GM18508 (cell line): ENCODE results near the gene PAMR1.

Experiments
- ATAC-seq: cut with Tn5 transposase; IDR thresholded peaks from one replicate; pipeline ENCODE4 v1.9.1; 2021; ENCODE audit warnings: moderate number of reproducible peaks; ENCODE audit not compliant: insufficient read depth, unreplicated experiment

PAMR1 gene

DNA sequence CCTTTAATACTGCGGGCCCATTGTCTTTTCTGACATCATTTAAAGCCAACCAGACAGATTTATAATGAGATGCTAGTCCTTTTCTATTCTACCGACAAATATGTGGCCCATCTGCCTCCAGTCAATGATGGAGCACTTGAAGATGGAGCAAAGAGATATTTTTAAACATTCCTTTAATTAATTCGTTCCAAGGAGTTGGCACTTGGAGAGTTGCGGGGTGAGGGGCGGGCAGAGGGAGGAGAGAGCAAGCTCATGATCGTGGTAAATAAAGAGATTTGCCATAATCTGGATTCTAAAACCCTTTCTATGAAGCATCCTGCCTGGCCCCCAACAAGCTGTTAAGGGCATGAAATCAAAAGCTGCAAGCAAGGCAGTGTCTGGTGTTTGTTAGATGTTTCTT lies 111.1 kb downstream of the PAMR1 start:
- ATAC-seq, result no peak

DNA sequence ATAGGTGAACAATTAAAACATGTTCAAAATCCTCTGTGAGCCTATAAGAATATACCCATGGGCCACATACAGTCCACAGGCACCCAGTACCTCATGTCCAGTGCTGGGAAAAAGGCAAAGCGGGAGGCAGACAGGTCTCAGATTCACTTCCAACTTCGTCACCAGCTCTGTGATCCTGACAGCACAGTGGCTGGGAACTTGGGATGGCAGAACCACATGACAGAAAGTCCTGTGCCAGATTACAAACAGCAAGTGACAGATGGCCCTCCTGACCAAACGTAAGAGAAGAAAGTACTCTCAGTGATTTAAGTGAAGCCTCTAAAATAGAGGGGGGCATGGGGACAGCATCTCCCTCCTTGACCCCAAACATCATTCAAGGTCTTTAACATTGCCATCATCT lies 111.8 kb downstream of the PAMR1 start:
- no peak for ATAC-seq

DNA sequence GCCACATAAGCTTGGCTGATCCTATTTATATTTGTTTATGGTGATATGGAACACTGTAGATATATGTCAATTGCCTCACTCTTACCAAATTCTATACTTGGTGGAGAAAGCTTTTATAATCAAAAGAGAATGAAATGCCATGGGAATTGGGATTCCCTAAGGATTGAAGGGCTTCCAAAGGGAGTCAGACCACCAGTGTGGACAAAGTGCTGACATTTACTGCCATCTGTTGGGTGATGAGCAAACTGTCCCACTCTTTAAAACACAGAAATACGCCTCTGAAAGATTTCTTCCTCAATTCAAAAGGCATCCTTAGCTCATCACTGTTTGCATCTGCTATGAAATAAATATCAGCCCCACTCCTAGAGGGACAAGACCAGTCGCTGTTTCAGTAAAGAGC lies 113.1 kb downstream of the PAMR1 start:
- ATAC-seq, result no peak

DNA sequence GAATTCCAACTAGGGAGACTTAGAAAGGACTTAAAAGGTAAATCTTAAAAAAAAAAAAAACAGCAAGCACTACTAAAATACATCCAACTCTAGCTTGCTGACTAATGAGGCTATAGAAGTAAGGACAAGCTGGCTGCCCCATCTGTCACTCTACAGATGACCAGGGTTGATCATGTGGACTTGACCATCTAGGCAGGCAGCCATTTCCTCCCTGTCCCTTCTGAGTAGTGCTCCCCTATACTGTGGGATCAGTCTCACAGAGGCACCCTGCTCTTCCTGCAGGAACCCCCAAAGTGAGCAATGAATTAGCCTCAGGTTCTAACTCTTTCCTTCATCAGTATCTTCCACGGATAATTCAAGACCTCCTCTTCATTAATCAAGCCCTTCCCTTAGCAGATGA lies 118.4 kb downstream of the PAMR1 start:
- no peak for ATAC-seq

DNA sequence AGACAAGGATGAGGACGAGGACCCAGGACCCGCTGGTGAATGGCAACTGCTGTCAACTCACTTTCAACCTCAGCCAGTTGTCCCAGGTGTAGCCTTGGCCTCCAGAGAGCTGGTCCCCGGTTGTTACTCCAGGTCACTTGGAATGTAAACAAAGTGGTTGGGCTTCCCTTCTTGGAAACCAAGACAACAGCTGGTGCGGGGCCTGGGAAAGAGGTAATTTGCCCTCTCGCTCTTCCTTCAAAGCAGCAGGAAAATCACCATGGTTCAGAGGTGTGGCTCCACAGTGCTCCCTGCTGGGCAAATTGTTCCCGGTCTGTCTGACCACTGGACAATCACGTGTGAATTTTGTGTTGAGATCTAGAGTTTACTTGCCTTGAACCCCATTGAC lies 121.0 kb downstream of the PAMR1 start:
- no peak for ATAC-seq

DNA sequence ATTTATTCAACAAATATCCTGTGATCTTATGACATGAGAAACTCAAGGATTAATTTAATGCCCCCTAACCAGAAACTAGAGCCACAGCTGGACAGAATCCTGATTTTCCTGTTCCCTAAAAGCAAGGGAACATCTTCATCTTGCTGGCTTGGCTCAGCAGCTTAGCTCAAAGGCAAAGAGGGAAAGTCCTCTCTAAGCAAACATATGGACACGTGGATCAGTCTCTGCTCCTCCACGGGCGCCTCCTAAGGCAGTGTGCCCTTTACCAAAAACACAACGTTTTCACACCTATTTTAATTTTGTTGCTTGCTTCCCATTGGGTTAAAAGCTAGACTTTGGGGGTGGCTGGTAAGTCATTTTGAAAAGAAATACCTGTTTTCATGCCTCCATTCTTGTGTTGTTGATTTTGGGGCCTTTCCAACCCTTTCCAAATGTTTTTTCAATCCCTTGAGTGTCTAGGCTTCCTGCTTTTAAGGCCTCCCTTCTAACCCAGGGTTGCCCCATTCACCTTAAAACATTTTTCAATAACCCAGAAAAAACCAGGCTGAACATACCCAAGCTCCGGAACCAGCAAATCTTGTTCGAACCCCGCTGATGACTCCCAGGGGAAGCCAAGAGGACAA lies 121.5 kb downstream of the PAMR1 start:
- no peak for ATAC-seq

DNA sequence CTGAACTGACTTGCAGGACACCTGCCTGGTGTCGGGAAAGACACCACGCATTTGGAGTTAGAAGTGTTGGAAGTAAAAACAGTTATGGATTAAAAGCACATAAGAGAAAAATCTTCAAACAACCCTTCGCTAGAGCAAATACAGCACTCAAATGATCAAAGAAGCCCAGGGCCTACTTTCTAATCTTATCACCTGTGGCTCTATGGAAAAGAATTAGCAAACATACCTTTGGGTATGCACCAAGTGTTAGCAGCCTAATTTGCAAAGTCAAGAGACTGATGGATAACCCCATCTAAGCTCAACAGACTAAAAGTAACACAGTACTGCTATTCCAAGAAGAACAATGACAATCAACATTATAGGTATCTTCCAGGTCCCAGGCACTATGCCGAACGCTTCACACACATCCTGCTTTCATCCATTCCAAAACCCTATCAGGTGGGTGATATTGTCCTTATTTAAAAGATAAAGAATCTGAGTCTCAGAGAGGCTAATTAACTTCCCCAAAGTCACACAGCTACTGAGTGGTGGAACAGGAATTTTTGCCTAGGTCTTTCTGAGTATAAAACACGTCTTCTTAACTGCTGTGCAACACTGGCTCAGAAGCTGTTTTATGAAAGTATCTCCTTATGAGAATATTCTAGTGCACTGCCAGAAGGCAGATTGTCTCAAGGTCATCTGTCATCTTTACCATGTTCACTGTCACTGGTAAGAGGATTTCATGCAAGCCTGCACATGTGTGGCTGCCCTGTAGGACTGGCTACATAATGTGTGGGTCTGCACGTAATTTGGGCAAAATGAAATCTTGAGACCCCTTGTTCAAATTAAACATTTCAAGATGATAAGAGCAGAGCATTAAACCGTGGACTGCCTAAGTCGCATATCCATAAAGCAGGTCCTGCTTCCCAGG lies 122.4 kb downstream of the PAMR1 start:
- no peak for ATAC-seq

DNA sequence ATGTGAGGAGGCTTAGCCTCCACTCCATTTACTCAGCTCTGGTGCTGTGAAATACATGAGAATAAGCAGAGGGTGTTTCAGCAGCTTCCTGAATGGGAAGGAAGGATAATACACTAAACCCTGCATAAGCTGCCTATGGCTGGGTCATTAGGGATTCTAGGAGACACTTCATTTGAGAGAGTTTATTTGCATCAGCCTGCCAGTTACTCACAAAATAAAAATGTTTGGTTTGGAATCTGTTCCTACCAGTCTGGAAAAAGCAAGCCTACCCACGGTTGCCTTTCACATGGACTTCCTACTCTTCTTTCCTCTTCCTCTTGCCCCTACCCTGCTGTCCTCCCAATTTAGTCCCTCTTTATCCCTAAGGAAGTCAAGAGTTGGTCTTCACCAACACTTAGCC lies 126.5 kb downstream of the PAMR1 start:
- no peak for ATAC-seq

DNA sequence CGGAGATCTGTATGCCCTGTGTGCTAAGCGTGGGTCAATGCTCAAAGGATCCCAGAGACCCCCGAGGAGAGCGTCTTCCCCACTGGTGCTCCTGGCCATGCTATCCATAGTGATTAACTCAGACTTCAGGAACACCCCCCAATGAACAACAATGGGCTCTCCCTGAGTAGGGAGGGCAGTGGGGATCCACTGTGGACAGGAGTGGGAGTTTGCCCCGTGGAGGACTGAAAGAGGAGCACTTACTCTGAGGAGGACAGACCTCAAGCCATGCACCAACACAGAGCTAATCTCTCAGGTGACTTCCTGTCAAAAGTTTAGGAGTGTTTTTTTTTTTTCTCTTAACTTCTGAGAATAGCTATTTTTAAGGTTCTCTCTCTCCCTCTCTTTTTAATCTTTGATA lies 130.5 kb downstream of the PAMR1 start:
- ATAC-seq, result no peak

DNA sequence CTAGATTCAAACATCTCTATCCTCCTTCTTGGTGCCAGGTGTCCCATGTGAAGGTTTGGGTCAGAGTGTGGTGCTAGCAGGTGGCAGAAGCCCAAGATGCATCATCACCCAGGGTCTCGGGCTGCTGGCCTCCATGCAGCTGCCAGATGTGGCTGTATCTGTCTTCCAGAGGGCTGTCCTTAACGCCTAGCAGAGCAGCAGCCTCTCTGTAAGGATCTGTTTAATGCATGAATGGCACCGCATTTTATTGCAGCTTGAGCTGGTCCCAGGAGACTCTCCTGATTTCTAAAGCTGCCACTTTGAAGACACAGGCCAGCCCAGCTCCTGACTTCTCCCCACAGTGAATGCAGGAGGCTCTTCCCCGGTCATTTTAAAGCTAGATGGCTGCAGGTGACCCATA lies 132.3 kb downstream of the PAMR1 start:
- no peak for ATAC-seq

DNA sequence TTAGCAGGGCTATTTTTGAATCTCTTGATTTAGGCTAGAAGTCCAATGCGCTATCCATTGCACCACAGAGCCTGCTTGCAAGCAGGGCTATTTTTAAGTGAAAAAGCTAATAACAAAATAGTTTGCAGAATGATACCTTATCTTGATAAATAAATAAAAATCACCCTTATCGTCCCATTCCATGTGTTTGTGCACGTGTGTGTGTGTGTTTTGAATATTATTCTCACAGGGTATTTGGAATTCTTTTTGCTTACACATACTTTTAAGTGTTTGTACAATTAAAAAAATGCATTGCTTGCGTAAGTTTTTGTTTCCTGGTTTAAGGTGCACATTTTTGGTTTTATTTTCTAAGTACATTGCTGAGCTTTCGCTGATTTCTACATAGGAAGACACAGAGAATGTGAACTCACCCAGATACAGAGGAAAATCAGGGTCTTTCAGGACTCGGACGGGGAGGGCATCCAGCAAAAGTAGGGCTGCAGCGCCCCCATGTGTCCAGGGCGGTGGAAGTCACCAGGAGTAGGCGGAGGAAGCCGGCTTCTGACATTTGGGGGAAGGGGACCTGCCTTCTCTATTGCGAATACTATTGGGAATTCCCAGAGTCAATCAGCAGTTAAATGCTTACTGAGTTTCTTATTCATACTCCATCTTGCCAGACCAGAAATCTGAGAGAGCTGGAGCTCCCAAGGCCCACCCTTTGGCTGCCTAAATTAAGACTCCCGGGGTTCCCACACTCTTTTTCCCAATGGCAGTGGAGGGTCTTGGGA lies 133.3 kb downstream of the PAMR1 start:
- no peak for ATAC-seq

DNA sequence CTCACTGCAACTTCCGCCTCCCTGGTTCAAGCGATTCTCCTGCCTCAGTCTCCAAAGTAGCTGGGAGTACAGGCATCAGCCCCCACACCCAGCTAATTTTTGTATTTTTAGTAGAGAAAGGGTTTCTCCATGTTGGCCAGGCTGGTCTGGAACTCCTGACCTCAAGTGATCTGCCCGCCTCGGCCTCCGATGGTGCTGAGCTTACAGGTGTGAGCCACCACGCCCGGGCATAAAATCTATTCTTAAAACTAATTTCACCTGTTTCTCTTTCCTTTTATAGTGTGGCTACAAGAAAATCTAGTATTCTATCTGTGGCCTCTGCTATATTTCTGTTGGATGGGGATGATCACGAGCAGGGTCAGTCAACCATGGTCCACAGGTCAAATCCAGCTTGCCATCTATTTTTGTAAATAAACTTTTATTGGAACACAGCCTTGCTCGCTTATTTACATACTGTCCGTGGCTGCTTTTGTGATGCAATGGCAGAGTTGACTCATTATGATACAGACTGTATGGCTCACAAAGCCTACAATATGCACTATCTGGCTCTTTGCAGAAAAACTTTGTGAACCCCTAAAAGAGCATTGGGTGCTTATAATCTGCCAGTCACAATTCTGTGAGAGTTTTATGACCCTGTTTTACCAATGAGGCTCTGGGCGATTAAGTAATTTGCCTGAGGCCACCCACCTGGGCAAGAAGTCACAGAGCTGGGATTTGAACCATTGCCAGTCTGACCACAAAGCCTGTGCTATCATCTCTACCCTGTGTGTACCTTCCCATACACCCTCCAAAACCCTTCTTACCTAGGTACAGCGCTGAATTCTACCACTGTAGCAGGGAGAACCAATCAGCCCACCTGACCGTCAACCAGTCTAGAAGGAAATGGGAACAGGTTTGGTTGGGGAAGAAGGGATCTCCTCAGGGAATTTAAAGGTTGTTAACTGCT lies 134.4 kb downstream of the PAMR1 start:
- peak; percentile 79 for ATAC-seq

DNA sequence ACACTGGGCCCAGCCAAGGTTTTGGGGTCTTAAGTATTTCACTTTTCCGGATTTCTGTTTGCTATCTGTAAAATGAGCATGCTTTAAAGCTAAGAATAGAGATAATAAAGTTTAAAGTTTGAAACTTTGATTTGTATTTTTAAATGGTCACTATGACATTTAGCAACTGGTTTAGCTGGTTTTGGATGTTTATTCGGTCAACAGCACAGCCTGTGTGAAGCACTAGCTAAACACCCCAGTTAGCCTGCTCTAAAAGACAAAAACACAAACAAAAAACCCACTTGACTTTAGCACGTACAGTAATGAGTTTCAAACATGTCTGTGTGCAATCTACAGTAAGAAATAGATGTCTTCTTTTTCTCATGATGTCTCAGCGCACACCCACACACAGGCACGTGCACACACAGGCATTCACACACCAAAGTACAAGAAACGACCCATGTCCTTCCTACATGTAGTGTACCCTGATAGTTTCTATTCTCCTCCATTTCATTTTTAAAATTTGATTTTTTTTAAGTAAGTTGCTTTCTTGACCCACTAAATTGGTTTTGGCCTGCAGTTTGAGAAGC lies 135.4 kb downstream of the PAMR1 start:
- ATAC-seq, result no peak

DNA sequence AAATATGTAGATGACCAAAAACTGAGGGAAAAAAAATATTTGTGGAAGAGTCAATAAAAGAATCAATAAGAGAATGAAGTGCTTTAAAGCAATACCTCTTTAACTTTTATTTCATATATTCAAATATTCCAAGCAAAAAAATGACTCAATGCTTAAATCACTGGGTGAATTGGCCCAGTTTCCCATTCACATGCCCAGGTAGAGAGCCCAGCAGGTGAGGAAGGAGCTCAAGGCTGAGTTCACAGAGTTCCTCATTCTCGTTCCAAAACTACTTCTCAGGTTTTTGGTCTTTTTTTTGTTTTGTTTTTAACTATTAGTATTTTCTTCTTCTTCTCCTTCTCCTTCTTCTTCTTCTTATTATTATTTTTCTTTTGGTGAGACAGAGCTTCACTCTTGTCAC lies 136.3 kb downstream of the PAMR1 start:
- ATAC-seq, result no peak

DNA sequence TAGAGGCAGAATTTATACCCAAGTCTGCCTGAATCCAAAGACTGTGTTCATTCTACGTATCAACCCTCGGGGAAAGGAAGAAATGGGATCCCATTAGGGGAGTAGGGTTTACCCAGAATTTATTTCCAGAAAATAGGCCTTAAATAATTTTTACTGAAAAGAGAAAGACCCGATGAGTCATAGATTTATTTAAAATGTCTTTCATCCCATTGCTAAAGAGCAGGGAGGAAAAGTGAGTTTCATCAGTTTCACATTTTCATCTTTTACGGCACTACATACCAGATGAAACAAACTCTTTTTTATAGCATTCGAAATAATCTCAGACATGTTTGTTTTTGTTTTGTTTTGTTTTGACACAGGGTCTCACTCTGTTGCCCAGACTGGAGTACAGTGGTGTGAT lies 137.4 kb downstream of the PAMR1 start:
- ATAC-seq, result no peak

DNA sequence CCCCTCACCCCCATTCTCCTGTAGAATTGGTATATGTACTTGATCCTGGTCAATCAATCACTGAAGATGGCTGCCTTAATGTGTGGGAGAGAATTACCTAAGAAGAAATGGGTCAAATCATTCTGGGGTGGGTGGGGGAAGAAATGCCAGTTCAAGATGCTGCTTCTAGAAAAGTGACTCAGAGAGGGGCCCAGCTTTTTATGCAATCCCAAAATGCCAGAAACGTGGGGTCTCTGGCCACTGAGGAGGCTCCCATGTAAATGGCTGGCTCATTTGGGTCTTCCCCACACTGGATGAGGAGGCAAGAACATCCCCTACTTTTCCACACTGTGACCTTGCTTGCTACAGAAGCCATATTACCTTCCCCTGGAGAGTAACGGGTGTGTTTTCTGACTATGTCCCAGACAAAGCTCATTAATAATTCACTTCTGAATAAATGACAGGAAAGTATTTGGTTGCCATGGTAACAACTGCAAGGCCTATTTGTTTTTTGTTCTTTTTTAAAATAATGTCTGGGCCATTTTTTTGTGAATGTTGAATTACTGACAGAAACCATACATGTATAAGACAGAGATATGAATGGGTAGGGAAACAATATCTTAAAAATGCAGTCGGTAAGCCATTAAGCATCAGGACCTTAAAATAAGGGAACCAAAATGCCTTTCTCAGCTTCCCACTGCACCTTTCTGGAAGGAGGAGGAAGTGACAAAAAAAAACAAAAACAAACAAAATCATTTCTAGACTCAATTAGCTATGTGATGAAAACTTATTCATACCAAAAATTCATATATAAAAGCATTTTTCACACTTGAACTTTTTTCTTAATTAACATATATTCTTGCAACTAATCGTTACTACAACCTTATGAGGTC lies 138.1 kb downstream of the PAMR1 start:
- ATAC-seq, result no peak

DNA sequence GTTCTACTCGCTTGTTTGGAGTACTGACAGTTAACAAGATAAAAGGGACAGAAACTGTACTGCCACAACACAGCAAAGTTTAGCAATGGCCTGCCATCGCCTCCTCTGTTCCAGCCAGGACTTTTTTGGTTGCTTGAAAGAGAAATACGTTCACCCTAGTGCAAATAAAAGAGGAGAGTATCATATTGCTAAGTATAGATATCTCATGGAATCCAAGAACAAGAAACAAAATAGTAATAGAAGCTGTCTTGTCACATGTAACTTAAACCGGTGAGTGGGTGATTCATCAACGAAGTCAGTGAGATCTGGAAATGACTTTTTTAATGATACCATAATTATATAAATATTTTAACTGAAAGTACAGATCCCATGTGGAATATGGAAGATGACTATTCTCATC lies 141.5 kb downstream of the PAMR1 start:
- ATAC-seq, result no peak
